Measurements from ENCODE around the gene P3H4.
"Not testable (repeated sequence)": the region's sequence is repeated elsewhere in the genome, so short reads cannot be mapped to it uniquely, and the experiment has no call there.

The P3H4 gene, protein sequence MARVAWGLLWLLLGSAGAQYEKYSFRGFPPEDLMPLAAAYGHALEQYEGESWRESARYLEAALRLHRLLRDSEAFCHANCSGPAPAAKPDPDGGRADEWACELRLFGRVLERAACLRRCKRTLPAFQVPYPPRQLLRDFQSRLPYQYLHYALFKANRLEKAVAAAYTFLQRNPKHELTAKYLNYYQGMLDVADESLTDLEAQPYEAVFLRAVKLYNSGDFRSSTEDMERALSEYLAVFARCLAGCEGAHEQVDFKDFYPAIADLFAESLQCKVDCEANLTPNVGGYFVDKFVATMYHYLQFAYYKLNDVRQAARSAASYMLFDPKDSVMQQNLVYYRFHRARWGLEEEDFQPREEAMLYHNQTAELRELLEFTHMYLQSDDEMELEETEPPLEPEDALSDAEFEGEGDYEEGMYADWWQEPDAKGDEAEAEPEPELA

DNA sequence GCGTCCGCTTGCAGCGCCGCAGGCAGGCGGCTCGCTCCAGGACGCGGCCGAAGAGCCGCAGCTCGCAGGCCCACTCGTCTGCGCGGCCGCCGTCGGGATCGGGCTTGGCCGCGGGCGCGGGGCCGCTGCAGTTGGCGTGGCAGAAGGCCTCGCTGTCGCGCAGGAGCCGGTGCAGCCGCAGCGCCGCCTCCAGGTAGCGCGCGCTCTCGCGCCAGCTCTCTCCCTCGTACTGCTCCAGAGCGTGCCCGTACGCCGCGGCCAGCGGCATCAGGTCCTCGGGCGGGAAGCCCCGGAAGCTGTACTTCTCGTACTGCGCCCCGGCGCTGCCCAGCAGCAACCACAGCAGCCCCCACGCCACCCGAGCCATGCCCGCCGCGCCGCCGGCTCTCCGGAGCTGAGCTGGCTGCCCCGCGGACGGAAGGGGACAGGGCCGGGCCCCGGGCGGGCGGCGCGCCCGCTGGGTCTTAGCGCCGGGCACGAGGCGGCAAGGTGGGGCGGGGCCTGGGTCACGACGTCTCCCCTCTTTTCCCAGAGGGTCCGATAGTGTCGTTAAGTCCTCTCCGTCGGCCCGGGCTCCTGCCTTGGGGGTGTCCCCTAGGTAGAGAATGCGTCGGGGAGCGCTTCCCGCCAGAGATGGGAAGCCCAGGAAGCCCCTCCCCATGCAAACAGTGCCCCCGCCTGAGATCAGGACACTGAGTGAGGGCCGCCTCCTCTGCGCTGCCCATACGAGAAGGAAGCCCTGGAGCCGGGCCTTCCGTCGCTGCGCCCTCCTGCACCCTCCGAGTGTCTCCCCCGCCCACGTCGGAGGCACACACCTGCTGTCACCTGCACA lies at the start of gene P3H4:
Gene P3H4 (minus strand): TSS at position 401 of the 832 bp plus-strand sequence. CDS start 34 bp downstream, at position 367.
- DNase-seq: peak; percentile 79

DNA sequence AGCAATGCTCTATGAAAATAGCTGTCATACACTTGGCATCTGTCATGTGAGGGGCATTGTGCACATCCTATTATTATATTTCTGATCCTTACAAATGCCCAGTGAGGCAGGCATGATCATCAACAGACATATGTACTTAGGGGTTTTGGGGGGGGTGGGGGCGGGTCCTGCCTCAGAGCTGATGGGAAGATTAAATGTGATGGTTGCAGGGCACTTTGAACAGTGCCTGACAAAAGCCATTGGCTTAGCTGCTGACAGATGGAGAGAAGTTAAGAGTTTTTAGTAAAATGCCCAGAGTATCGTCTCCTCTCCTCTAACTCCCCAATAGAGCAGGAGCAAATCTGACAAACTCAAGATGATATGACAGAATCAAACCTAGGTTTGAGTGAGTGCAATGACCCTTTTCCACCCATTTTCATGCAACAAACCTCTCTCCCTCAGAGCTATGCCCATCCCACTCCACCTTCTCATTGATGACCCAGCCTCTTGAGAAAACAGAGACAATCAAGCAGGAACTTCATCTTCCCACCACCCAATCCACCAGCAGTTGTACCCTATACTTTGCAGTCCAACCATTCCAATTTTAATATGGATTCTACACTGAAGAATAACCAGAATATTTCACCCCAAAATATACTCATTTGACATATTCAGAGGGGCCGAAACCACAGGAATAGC lies 48.6 kb upstream of the P3H4 start:
- no peak for DNase-seq

DNA sequence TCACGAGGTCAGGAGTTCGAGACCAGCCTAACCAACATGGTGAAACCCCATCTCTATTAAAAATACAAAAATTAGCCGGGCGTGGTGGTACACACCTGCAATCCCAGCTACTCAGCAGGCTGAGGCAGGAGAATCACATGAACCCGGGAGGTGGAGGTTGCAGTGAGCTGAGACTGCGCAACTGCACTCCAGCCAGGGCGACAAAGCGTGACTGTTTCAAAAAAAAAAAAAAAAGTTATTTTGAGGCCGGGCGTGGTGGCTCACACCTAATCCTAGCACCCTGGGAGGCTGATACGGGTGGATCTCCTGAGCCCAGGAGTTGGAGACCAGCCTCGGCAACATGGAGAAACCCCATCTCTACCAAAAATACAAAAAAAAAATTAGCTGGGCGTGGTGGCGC lies 39.6 kb upstream of the P3H4 start:
- DNase-seq: not testable (repeated sequence)

- no peak for DNase-seq
Measured at GRCh38 chr17:41849251-41849990, 37.7 kb upstream of the P3H4 start.

- DNase-seq: no peak
Measured at GRCh38 chr17:41848788-41849187, 37.0 kb upstream of the P3H4 start.

DNA sequence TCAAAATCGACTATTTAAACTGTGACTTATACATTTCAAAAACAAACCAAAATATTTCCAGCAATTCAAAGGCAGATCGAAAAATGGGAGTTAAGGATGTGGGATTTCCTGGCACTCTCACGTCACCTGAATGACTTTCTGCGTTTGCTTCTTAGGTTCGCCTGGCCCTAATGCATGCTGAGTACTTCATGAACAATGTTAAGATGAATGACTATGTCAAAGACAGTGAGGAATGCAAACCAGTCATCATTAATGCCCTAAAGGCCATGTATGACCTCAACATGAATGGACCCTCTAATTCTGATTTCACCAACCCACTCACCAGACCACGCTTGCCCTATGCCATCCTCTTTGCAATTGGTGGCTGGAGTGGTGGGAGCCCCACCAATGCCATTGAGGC lies 33.2 kb upstream of the P3H4 start:
- no peak for DNase-seq

- DNase-seq: not testable (repeated sequence)
Measured at GRCh38 chr17:41840781-41841180, 29.0 kb upstream of the P3H4 start.

- not testable (repeated sequence) for DNase-seq
Measured at GRCh38 chr17:41839448-41839847, 27.7 kb upstream of the P3H4 start.

DNA sequence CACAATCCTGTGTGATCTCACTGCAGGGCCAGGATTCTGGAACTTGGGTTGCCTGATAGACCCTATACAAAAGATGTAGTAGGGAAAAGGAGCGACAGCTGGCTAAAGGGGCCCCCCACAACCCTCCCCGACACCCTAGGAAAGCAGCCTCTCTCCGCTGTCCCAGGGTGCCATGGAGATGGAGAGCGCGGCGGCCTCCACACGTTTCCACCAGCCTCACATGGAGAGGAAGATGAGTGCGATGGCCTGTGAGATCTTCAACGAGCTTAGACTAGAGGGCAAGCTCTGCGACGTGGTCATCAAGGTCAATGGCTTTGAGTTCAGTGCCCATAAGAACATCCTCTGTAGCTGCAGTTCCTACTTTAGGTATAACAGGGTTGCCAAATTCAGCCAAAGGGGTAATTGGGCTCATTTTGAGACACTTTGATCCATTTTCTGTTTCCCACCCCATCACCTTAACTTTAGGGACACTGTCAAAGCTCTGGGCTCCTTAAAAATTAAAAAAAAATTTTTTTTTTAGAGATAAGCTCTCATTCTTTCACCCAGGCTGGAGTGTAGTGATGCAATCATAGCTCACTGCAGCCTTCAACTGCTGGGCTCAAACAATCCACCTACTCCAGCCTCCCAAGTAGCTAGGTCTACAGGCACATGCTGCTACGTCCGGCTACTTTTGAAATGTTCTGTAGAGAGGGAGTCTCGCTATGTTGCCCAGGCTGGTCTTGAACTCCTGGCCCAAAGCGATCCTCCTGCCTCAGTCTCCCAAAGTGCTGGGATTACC lies 26.2 kb upstream of the P3H4 start, which contains the start of gene KLHL10:
Gene KLHL10 (plus strand): TSS at position 65 of the 778 bp plus-strand sequence. CDS start 108 bp downstream, at position 173.
- no peak for DNase-seq

GRCh38 chr17:41836550-41837196 lies 24.9 kb upstream of the P3H4 start:
- no peak for DNase-seq

DNA sequence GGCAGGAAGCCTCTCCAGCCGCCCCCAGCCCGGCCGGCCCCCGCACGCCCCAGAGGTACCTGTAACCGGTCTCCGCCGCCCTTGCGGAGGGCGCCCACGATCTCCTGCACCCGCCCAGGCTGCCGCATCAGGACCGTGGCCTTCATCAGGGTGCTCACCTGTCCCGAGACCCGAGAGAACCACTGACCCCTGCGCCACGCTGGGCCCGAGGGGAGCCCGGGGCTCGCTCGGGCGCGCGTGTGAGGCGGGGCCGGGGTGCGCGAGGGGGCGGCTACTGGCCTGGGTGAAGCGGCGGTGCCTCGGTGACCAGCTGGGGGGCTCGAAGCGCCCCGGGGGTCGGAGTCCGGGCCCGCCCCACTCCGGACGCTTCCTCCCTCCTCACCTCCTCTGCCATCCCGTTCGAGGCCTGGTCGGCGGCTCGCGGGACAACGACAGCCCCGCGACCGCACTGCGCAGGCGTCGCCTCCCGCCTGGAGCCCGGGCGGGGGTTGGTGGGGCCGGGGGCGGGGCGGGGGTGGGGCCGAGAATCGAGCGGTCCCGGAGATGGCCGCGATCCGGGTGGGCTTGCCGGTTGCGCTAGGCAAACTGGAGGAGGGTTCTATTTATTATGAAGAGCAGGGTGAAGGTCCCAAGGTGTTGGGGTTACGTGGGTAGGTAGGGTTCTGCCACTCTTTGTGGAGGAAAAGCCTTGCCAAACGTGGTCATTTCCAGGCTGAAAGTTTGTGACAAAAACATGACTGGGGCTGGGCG lies 24.2 kb upstream of the P3H4 start, which contains the start of gene NT5C3B:
Gene NT5C3B (minus strand): TSS at position 433 of the 750 bp plus-strand sequence. CDS start 39 bp downstream, at position 394.
- DNase-seq: peak; percentile 76

GRCh38 chr17:41835214-41835799 lies 23.6 kb upstream of the P3H4 start:
- DNase-seq: no peak

DNA sequence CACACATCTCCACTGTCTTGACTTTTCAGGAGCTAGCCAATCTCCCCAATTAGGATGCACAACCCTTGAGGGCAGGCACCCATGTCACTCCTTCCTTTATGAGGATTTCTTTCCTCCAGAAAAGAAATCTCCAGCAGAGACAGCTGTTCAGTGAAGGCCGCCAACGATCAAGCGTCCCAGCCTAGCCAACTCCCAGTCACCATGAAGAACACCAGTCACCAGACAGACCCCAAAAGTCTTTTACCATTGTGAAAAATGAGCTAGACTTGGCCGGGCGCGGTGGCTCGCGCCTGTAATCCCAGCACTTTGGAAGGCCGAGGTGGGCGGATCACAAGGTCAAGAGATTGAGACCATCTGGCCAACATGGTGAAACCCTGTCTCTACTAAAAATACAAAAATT lies 18.2 kb upstream of the P3H4 start:
- DNase-seq: not testable (repeated sequence)

- no peak for DNase-seq
Measured at GRCh38 chr17:41825175-41825845, 13.6 kb upstream of the P3H4 start.

DNA sequence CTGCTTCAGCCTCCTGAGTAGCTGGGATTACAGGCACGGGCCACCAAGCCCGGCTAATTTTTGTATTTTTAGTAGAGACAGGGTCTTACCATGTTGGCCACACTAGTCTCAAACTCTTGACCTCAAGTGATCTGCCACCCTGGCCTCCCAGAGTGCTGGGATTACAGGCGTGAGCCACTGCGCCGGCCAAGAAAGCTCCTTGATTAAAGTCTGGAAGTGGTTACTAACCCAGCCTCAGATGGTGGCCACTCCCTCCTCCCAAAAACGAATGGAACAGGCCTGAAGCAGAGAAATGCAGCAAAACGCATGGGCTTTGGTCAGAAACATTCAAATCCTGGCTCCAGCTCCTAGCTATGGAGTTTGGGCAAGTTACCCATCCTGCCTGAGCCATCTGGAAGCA lies 12.3 kb upstream of the P3H4 start:
- DNase-seq: no peak

DNA sequence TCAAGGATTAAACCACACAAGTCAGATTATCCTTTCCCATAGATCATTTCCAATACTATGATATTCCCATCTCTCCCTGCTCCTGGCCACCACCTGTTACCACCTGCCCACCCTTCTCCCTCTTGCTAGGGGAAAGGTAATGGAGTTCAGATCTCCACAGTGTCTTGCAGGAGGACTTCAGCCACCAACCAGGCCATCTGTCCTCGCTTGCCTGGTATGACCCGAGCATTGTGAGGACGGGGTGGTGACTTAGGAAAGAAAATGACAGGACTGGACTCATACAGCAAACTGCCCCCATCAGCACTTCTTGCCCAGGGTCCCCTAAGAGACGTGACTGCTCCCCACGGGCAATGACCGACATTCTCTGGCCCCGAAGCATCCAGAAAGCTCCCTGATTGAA lies 11.8 kb upstream of the P3H4 start:
- DNase-seq: no peak

GRCh38 chr17:41823141-41823524 lies 11.4 kb upstream of the P3H4 start:
- no peak for DNase-seq

GRCh38 chr17:41822216-41823140 lies 10.7 kb upstream of the P3H4 start:
- no peak for DNase-seq
